ENCODE measurements around the gene MLPH. TPM values are rescaled to one million over a fixed set of nuclear protein-coding genes. Genes with fewer than 3 reads are reported as not detected.

Gene MLPH
- total and polyA plus RNA-seq, 4 donors: 1.6 to 25.9 (median 22.3) TPM

DNA sequence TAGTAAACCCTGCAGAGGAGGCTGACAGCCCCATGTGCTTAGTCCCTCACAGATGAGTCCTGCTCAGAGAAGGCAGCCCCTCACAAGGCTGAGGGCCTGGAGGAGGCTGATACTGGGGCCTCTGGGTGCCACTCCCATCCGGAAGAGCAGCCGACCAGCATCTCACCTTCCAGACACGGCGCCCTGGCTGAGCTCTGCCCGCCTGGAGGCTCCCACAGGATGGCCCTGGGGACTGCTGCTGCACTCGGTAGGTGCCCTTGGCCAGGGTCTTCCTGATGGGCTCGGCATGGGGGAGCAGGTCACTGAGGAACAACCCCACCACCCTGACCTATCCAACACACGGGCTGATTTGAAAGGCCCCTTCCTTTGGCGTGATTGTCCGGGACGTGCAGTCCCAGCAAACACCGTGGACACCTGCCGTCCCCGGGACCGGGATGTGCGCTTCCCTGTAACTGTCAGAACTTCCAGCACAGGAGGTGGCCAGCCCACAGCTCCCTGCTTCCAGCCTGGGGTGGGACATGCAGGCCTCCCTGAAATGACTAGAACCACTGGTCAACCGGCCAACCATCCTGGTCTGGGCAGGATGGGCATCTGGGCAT is 38.6 kb downstream of the MLPH start:
- no peak for DNase-seq (ENCODE audit: low spot score)
- Histone ChIP-seq H3K4me3 (ENCODE audit: low read depth in 1 of 3, low read length in 3 of 3) (no peak overlapping the region), H3K36me3 (ENCODE audit: control insufficient read depth in 4 of 4, insufficient read depth in 3 of 4, low read depth in 1 of 4, low read length in 3 of 4) (peaks cover 1 to 16% (median 12%) of the 10 kb centered on the region in 4 donors), H3K27ac (ENCODE audit: low read depth in 1 of 2, low read length in 2 of 2) (no peak overlapping the region), H3K4me1 (ENCODE audit: control insufficient read depth in 4 of 4, insufficient read depth in 4 of 4, low read length in 3 of 4) (peaks cover 4 to 17% (median 13%) of the 10 kb centered on the region in 4 donors), H3K27me3 (ENCODE audit: control insufficient read depth in 4 of 4, insufficient read depth in 4 of 4, low read length in 3 of 4) (no peaks in the 10 kb centered on the region), H3K9me3 (ENCODE audit: control insufficient read depth in 4 of 4, low read length in 3 of 4) (no peaks in the 10 kb centered on the region), H3K9ac (ENCODE audit: low read depth in 1 of 2, low read length in 2 of 2) (no peak overlapping the region)
- TF ChIP-seq HNF4G (IDR thresholded peaks at IDR 0.05) (no peak), CTCF (IDR thresholded peaks at IDR 0.05; ENCODE audit: low read depth, low read length, missing input control) (no peak), YY1 (IDR thresholded peaks at IDR 0.05) (no peak), NR2F2 (IDR thresholded peaks at IDR 0.05) (no peak), FOXA1 (IDR thresholded peaks at IDR 0.05) (no peak), TAF1 (conservative IDR thresholded peaks at IDR 0.05) (no peak), HNF4A (conservative IDR thresholded peaks at IDR 0.05) (no peak), REST (IDR thresholded peaks at IDR 0.05) (no peak), SP1 (IDR thresholded peaks at IDR 0.05) (no peak), FOXA2 (IDR thresholded peaks at IDR 0.05) (no peak), GABPA (IDR thresholded peaks at IDR 0.05 in 1 of 2, conservative IDR thresholded peaks at IDR 0.05 in 1 of 2) (no peak), RAD21 (IDR thresholded peaks at IDR 0.05) (no peak), JUND (IDR thresholded peaks at IDR 0.05) (no peak), EGR1 (IDR thresholded peaks at IDR 0.05; ENCODE audit: low read depth in 2 of 2) (no peak), RXRA (IDR thresholded peaks at IDR 0.05) (no peak)
- TF ChIP-seq, protein P1, sequence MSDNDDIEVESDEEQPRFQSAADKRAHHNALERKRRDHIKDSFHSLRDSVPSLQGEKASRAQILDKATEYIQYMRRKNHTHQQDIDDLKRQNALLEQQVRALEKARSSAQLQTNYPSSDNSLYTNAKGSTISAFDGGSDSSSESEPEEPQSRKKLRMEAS (IDR thresholded peaks at IDR 0.05): no peak
- TF ChIP-seq, protein P2, sequence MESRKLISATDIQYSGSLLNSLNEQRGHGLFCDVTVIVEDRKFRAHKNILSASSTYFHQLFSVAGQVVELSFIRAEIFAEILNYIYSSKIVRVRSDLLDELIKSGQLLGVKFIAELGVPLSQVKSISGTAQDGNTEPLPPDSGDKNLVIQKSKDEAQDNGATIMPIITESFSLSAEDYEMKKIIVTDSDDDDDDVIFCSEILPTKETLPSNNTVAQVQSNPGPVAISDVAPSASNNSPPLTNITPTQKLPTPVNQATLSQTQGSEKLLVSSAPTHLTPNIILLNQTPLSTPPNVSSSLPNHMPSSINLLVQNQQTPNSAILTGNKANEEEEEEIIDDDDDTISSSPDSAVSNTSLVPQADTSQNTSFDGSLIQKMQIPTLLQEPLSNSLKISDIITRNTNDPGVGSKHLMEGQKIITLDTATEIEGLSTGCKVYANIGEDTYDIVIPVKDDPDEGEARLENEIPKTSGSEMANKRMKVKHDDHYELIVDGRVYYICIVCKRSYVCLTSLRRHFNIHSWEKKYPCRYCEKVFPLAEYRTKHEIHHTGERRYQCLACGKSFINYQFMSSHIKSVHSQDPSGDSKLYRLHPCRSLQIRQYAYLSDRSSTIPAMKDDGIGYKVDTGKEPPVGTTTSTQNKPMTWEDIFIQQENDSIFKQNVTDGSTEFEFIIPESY (IDR thresholded peaks at IDR 0.05): no peak
- TF ChIP-seq, protein P3, sequence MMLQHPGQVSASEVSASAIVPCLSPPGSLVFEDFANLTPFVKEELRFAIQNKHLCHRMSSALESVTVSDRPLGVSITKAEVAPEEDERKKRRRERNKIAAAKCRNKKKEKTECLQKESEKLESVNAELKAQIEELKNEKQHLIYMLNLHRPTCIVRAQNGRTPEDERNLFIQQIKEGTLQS (IDR thresholded peaks at IDR 0.05): no peak
- WGBS: 95% methylated on average over 17 of the region's 17 CpGs
